Heart left ventricle (tissue), 13 donors: ENCODE data around the gene NUP62.

Experiments used
- CTCF ChIP-seq, 12 donors: fragments of 200-600 bp; sonication (generic) in 4 of 12; IDR thresholded peaks; one replicate each; pipeline versions ENCODE4 v1.5.0 to v1.8.0; 2018 to 2022; ENCODE audit warnings: antibody characterized with exemption in 12 of 12, mild to moderate bottlenecking in 5 of 12
- POLR2A ChIP-seq, 2 donors: fragments of 450-650 bp; IDR thresholded peaks; one replicate each; pipeline ENCODE4 v1.6.1; 2017; ENCODE audit warnings: antibody characterized with exemption in 2 of 2, mild to moderate bottlenecking in 2 of 2, moderate library complexity in 2 of 2
- donor health status: ischemic (EF 13 %, LVEDD 7.1; RV severe dilation, severe dysfunction).
- donor health status: DM: no; HTN: yes; CAD: no.
- donor health status: DM: no; HTN: no; CAD: no.
- donor health status: ischemic (EF 25% LVEDD 6.9; RV normal size, moderate dysfunction).
- donor health status: ischemic (EF 25% LVEDD 5.7; RV mildly dilated, moderate dysfunction).
- donor health status: ischemic (EF 35%, LVEDD 5.7; RV mildly dilated, moderate dysfunction).
- donor health status: nonischemic (EF 11% LVEDD 7.7; RV severe dilation, severe dysfunction).
- donor health status: DM: yes; HTN: yes; CAD: no.
- donor health status: PGD.
- donor health status: ischemic (EF 29% LVEDD 5.4; RV normal size, mild dysfunction).
- donor health status: nonischemic (EF 23%, LVEDD 6.1; RV moderate dilation, normal function).

- no peak for TF ChIP-seq POLR2A (IDR thresholded peaks at IDR 0.05)
- no peak for TF ChIP-seq CTCF (IDR thresholded peaks at IDR 0.05)
Measured at GRCh38 chr19:49884760-49885159, 44.5 kb downstream of the NUP62 start.
